ENCODE results near the gene FAM151A. TPM values are rescaled to one million over a fixed set of nuclear protein-coding genes. Genes with fewer than 3 reads are reported as not detected.
A peak's percentile ranks its signal among the peaks of the same experiment; 100 is the strongest.

The FAM151A gene
- total RNA-seq, 1 donor from 2014 or later: not detected

- DNase-seq (ENCODE audit: low spot score): no peak
Observed at GRCh38 chr1:54579337-54579781, 44.0 kb downstream of the FAM151A start.

- DNase-seq (ENCODE audit: low spot score): peak; percentile 86
Observed at GRCh38 chr1:54577612-54578011, 45.7 kb downstream of the FAM151A start.

- no peak for DNase-seq (ENCODE audit: low spot score)
Observed at GRCh38 chr1:54575605-54576290, 47.6 kb downstream of the FAM151A start.

- DNase-seq (ENCODE audit: low spot score): no peak
Observed at GRCh38 chr1:54575161-54575560, 48.2 kb downstream of the FAM151A start.

- DNase-seq (ENCODE audit: low spot score): no peak
Observed at GRCh38 chr1:54574158-54574778, 49.1 kb downstream of the FAM151A start.

GRCh38 chr1:54572542-54572850, 50.8 kb downstream of the FAM151A start:
- DNase-seq (ENCODE audit: low spot score): no peak

GRCh38 chr1:54571803-54572541, 51.4 kb downstream of the FAM151A start:
- DNase-seq (ENCODE audit: low spot score): no peak

- no peak for DNase-seq (ENCODE audit: low spot score)
Observed at GRCh38 chr1:54571326-54571725, 52.0 kb downstream of the FAM151A start.

GRCh38 chr1:54570161-54570560, 53.2 kb downstream of the FAM151A start:
- DNase-seq (ENCODE audit: low spot score): no peak

- DNase-seq (ENCODE audit: low spot score): no peak
Observed at GRCh38 chr1:54569339-54569738, 54.0 kb downstream of the FAM151A start.

- no peak for DNase-seq (ENCODE audit: low spot score)
Observed at GRCh38 chr1:54567961-54568360, 55.4 kb downstream of the FAM151A start.

GRCh38 chr1:54566438-54567141, 56.7 kb downstream of the FAM151A start:
- no peak for DNase-seq (ENCODE audit: low spot score)

GRCh38 chr1:54565113-54565501, 58.2 kb downstream of the FAM151A start:
- no peak for DNase-seq (ENCODE audit: low spot score)

- peak; percentile 88 for DNase-seq (ENCODE audit: low spot score)
Observed at GRCh38 chr1:54564312-54565112, 58.8 kb downstream of the FAM151A start.

GRCh38 chr1:54559771-54560231, 63.5 kb downstream of the FAM151A start:
- no peak for DNase-seq (ENCODE audit: low spot score)

Other genes starting within 250 kb of the FAM151A start
- gene SSBP3, start 217.1 kb downstream of the FAM151A start, total RNA-seq: 110 TPM
- 38.1 TPM for gene ACOT11, start 75.3 kb downstream of the FAM151A start, total RNA-seq
- 8.0 TPM for gene MROH7, start 18.3 kb upstream of the FAM151A start, total RNA-seq
- 14.0 TPM for gene TTC4, start 92.3 kb upstream of the FAM151A start, total RNA-seq
- 6.3 TPM for gene PARS2, start 141.0 kb upstream of the FAM151A start, total RNA-seq
- gene TTC22, start 177.8 kb upstream of the FAM151A start, total RNA-seq: 24.9 TPM

Data from mucosa of gallbladder (tissue), 1 donor.